MM.1S (cell line): ENCODE data around the gene SLC12A4.

Experiments
- DNase-seq: peaks from one replicate; pipeline ENCODE4 v3.0.0-alpha.2; 2015
- H2AFZ ChIP-seq: fragments of 300-600 bp; sonication (generic); 2 replicates; pipeline ENCODE4 v1.6.0; 2016; ENCODE audit warnings: antibody characterized with exemption, low read length
- H3F3A ChIP-seq: fragments of 300-600 bp; sonication (generic); 2 replicates; pipeline ENCODE4 v1.6.1; 2016; ENCODE audit warnings: mild to moderate bottlenecking, antibody characterized with exemption, low read length, moderate library complexity, mixed read lengths; ENCODE audit not compliant: insufficient read depth
- H3K27ac ChIP-seq: fragments of 300-600 bp; sonication (generic); 2 replicates; pipeline ENCODE4 v1.5.1; 2016; ENCODE audit warnings: mild to moderate bottlenecking, low read length
- H3K27me3 ChIP-seq: fragments of 300-600 bp; sonication (generic); replicated peaks from 2 replicates; pipeline ENCODE4 v1.6.0; 2016; ENCODE audit warnings: low read length; ENCODE audit not compliant: insufficient read depth
- H3K36me3 ChIP-seq: fragments of 300-600 bp; sonication (generic); replicated peaks from 2 replicates; pipeline ENCODE4 v1.6.1; 2016; ENCODE audit warnings: mild to moderate bottlenecking, low read length, mixed read lengths; ENCODE audit not compliant: insufficient read depth
- H3K4me1 ChIP-seq: fragments of 300-600 bp; sonication (generic); 2 replicates; pipeline ENCODE4 v1.6.1; 2016; ENCODE audit warnings: low read length, mixed read lengths
- H3K4me2 ChIP-seq: fragments of 300-600 bp; sonication (generic); 2 replicates; pipeline ENCODE4 v1.6.0; 2016; ENCODE audit warnings: low read depth, low read length
- H3K4me3 ChIP-seq: fragments of 300-600 bp; sonication (generic); 2 replicates; pipeline ENCODE4 v1.5.1; 2016; ENCODE audit warnings: low read length, mixed read lengths
- H3K79me2 ChIP-seq: fragments of 300-600 bp; sonication (generic); 2 replicates; pipeline ENCODE4 v1.6.1; 2016; ENCODE audit warnings: mixed run types, low read length, mixed read lengths
- H3K9ac ChIP-seq: fragments of 300-600 bp; sonication (generic); 2 replicates; pipeline ENCODE4 v1.6.1; 2016; ENCODE audit warnings: low read length, mixed read lengths
- H3K9me2 ChIP-seq: fragments of 300-600 bp; sonication (generic); replicated peaks from 2 replicates; pipeline ENCODE4 v1.6.1; 2016; ENCODE audit warnings: mild to moderate bottlenecking, low read length, mixed read lengths; ENCODE audit not compliant: insufficient read depth
- H3K9me3 ChIP-seq: fragments of 300-600 bp; sonication (generic); replicated peaks from 2 replicates; pipeline ENCODE4 v1.6.1; 2016; ENCODE audit warnings: mild to moderate bottlenecking, low read length, mixed read lengths; ENCODE audit not compliant: insufficient read depth
- H4K20me1 ChIP-seq: fragments of 300-600 bp; sonication (generic); 2 replicates; pipeline ENCODE4 v1.6.1; 2016; ENCODE audit warnings: mild to moderate bottlenecking, low read length, moderate library complexity, mixed read lengths; ENCODE audit not compliant: insufficient read depth
- CTCF ChIP-seq: fragments of 300-600 bp; sonication (generic); IDR thresholded peaks from 2 replicates; pipeline ENCODE4 v1.5.1; 2016; ENCODE audit warnings: antibody characterized with exemption, low read length, mixed read lengths
- EZH2 ChIP-seq: fragments of 300-600 bp; sonication (generic); optimal IDR thresholded peaks from 2 replicates; pipeline ENCODE3; 2017; ENCODE audit warnings: low read depth, mild to moderate bottlenecking, antibody characterized with exemption, low read length, mixed read lengths
- EZH2phosphoT487 ChIP-seq: fragments of 300-600 bp; sonication (generic); IDR thresholded peaks from 2 replicates; pipeline ENCODE4 v1.6.1; 2018; ENCODE audit warnings: antibody characterized with exemption, low read length

Gene SLC12A4

DNA sequence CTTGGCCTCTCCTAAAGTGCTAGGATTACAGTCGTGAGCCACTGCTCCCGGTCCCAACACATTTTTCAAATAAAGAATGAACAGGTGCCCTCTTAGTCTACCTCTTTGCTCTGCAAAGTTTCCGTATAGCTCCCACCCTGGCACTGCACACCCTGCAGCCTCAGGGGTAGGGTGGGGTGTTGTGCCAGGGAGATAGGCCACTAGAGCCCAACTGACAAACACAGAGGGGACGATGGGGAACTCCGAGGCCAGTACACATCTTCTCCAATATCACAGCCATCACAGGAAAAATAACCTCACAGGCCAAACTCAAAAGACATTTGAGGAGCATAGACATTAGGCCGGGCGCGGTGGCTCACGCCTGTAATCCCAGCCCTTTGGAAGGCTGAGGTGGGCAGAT lies 2.7 kb upstream of the SLC12A4 start:
- H3K4me1 ChIP-seq, result peaks cover 27% of the 10 kb centered on the region
- H3K36me3 ChIP-seq, result no peaks in the 10 kb centered on the region
- H3K27me3 ChIP-seq, result no peaks in the 10 kb centered on the region
- no peak overlapping the region for H3K4me3 ChIP-seq
- H3K27ac ChIP-seq, result no peak overlapping the region
- TF ChIP-seq CTCF (no peak), EZH2phosphoT487 (no peak), EZH2 (no peak)
- H3F3A ChIP-seq, result peaks cover 9% of the 10 kb centered on the region; the same call in 1 of the 2 replicates
- H3K4me2 ChIP-seq, result no peak overlapping the region
- DNase-seq, result no peak
- H2AFZ ChIP-seq, result no peak overlapping the region
- no peaks in the 10 kb centered on the region for H4K20me1 ChIP-seq
- H3K9me2 ChIP-seq, result no peaks in the 10 kb centered on the region
- peaks cover 14% of the 10 kb centered on the region for H3K79me2 ChIP-seq
- H3K9me3 ChIP-seq, result no peaks in the 10 kb centered on the region
- no peak overlapping the region for H3K9ac ChIP-seq

GRCh38 chr16:67969254-67970039 lies 1.0 kb upstream of the SLC12A4 start:
- peaks cover 14% of the 10 kb centered on the region for H3K79me2 ChIP-seq
- peaks cover 18% of the 10 kb centered on the region for H3F3A ChIP-seq
- H3K4me1 ChIP-seq, result peaks cover 29% of the 10 kb centered on the region
- H3K9me3 ChIP-seq, result no peaks in the 10 kb centered on the region
- no peaks in the 10 kb centered on the region for H3K36me3 ChIP-seq
- no peak for DNase-seq
- no peak for TF ChIP-seq EZH2
- TF ChIP-seq CTCF, result no peak
- no peak for TF ChIP-seq EZH2phosphoT487
- no peak overlapping the region for H3K27ac ChIP-seq
- no peaks in the 10 kb centered on the region for H3K9me2 ChIP-seq
- H3K9ac ChIP-seq, result peak overlapping the region; percentile 75; the same call in 1 of the 2 replicates
- no peaks in the 10 kb centered on the region for H3K27me3 ChIP-seq
- peak overlapping the region; percentile 100 for H3K4me2 ChIP-seq
- peak overlapping the region; percentile 93 for H3K4me3 ChIP-seq
- H2AFZ ChIP-seq, result peak overlapping the region; percentile 97
- H4K20me1 ChIP-seq, result no peaks in the 10 kb centered on the region

- Histone ChIP-seq H3K36me3 (no peaks in the 10 kb centered on the region), H3K27ac (no peak overlapping the region), H3K9ac (peak overlapping the region; percentile 82), H3K27me3 (no peaks in the 10 kb centered on the region), H3K79me2 (peaks cover 22% of the 10 kb centered on the region), H3K4me2 (peak overlapping the region; percentile 91), H4K20me1 (no peaks in the 10 kb centered on the region), H3F3A (peaks cover 19% of the 10 kb centered on the region), H3K9me3 (no peaks in the 10 kb centered on the region), H2AFZ (peak overlapping the region; percentile 85), H3K9me2 (no peaks in the 10 kb centered on the region), H3K4me1 (peaks cover 37% of the 10 kb centered on the region), H3K4me3 (peak overlapping the region; percentile 93)
- TF ChIP-seq EZH2 (no peak), EZH2phosphoT487 (no peak), CTCF (no peak)
- DNase-seq, result peak; percentile 41
Measured at GRCh38 chr16:67967958-67968399, 458 bp downstream of the SLC12A4 start.
